ENCODE results near the gene LMO2.

LMO2 gene

GRCh38 chr11:33891714-33892327, at the start of gene LMO2:
TSS of gene LMO2 (minus strand) at chr11:33892076. CDS start at chr11:33869716, 22,360 bp downstream.
- H3K4me3 ChIP-seq (ENCODE audit: insufficient read depth, low read length, poor library complexity, severe bottlenecking) = peak within 1 kb of the TSS; percentile 54
- H2AFZ ChIP-seq (ENCODE audit: low read depth, low read length, severe bottlenecking) = no peak within 1 kb of the TSS
- H3K9ac ChIP-seq (ENCODE audit: low read length) = peak within 1 kb of the TSS; percentile 80
- TF ChIP-seq, protein P1, sequence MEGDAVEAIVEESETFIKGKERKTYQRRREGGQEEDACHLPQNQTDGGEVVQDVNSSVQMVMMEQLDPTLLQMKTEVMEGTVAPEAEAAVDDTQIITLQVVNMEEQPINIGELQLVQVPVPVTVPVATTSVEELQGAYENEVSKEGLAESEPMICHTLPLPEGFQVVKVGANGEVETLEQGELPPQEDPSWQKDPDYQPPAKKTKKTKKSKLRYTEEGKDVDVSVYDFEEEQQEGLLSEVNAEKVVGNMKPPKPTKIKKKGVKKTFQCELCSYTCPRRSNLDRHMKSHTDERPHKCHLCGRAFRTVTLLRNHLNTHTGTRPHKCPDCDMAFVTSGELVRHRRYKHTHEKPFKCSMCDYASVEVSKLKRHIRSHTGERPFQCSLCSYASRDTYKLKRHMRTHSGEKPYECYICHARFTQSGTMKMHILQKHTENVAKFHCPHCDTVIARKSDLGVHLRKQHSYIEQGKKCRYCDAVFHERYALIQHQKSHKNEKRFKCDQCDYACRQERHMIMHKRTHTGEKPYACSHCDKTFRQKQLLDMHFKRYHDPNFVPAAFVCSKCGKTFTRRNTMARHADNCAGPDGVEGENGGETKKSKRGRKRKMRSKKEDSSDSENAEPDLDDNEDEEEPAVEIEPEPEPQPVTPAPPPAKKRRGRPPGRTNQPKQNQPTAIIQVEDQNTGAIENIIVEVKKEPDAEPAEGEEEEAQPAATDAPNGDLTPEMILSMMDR (IDR thresholded peaks at IDR 0.05; ENCODE audit: insufficient read depth, low read length, poor library complexity, severe bottlenecking) = no peak
- no peak for TF ChIP-seq EZH2phosphoT487 (conservative IDR thresholded peaks at IDR 0.05; ENCODE audit: low read length)
- H3K36me3 ChIP-seq (ENCODE audit: low read length) = 0 out of 2 replicates have a peak, but pooled peaks cover 5% of the 10 kb centered on the region
- H3K9me2 ChIP-seq (replicated peaks; ENCODE audit: insufficient read depth, low read length) = no peaks in the 10 kb centered on the region
- peaks cover 23% of the 10 kb centered on the region for H3K79me2 ChIP-seq (ENCODE audit: insufficient read depth, low read length)
- H3F3A ChIP-seq (ENCODE audit: insufficient read depth) = peaks cover 36% of the 10 kb centered on the region
- H3K27me3 ChIP-seq (ENCODE audit: low read length) = no peaks in the 10 kb centered on the region
- peak within 1 kb of the TSS; percentile 99 for H3K27ac ChIP-seq (ENCODE audit: low read depth, low read length)
- peak within 1 kb of the TSS; percentile 99 for H3K4me2 ChIP-seq (ENCODE audit: low read depth, low read length, poor library complexity, severe bottlenecking)
- no peaks in the 10 kb centered on the region for H3K9me3 ChIP-seq (ENCODE audit: insufficient read depth, low read length)
- no peaks in the 10 kb centered on the region for H4K20me1 ChIP-seq (ENCODE audit: low read depth, low read length)

DNA sequence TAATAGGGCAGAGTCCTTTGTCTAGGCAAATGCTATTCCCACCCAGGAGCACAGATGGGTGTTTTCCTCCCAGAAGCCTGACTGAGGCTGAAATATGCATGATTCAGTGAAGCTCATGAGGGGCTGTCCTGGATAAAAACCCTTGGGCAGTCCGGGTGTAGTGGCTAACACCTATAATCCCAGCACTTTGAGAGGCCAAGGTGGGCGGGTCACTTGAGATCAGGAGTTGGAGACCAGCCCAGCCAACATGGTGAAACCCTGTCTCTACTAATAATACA, 48.6 kb upstream of the LMO2 start:
- Histone ChIP-seq H3K27ac (ENCODE audit: low read depth, low read length) (peak overlapping the region; percentile 80), H3K9me3 (ENCODE audit: insufficient read depth, low read length) (no peaks in the 10 kb centered on the region), H2AFZ (ENCODE audit: low read depth, low read length, severe bottlenecking) (no peak overlapping the region), H3K79me2 (ENCODE audit: insufficient read depth, low read length) (no peaks in the 10 kb centered on the region), H3K9ac (ENCODE audit: low read length) (peak overlapping the region; percentile 24; the same call in 1 of the 2 replicates), H3K27me3 (ENCODE audit: low read length) (no peaks in the 10 kb centered on the region), H3K36me3 (ENCODE audit: low read length) (no peaks in the 10 kb centered on the region), H3K9me2 (replicated peaks; ENCODE audit: insufficient read depth, low read length) (no peaks in the 10 kb centered on the region), H3K4me3 (ENCODE audit: insufficient read depth, low read length, poor library complexity, severe bottlenecking) (no peak overlapping the region), H3K4me2 (ENCODE audit: low read depth, low read length, poor library complexity, severe bottlenecking) (peak overlapping the region; percentile 41), H3F3A (ENCODE audit: insufficient read depth) (0 out of 2 replicates have a peak, but pooled peaks cover 7% of the 10 kb centered on the region), H4K20me1 (ENCODE audit: low read depth, low read length) (no peaks in the 10 kb centered on the region)
- no peak for TF ChIP-seq EZH2phosphoT487 (conservative IDR thresholded peaks at IDR 0.05; ENCODE audit: low read length)
- TF ChIP-seq, protein P1 (IDR thresholded peaks at IDR 0.05; ENCODE audit: insufficient read depth, low read length, poor library complexity, severe bottlenecking) = no peak

GRCh38 chr11:33936725-33937604, 45.1 kb upstream of the LMO2 start:
- no peak overlapping the region for H3K4me2 ChIP-seq (ENCODE audit: low read depth, low read length, poor library complexity, severe bottlenecking)
- no peak overlapping the region for H2AFZ ChIP-seq (ENCODE audit: low read depth, low read length, severe bottlenecking)
- no peak overlapping the region for H3K4me3 ChIP-seq (ENCODE audit: insufficient read depth, low read length, poor library complexity, severe bottlenecking)

More at GRCh38 chr11:33936725-33937604, 45.1 kb upstream of the LMO2 start:
- no peaks in the 10 kb centered on the region for H3F3A ChIP-seq (ENCODE audit: insufficient read depth)
- TF ChIP-seq, protein P1 (IDR thresholded peaks at IDR 0.05; ENCODE audit: insufficient read depth, low read length, poor library complexity, severe bottlenecking) = no peak
- no peak for TF ChIP-seq EZH2phosphoT487 (conservative IDR thresholded peaks at IDR 0.05; ENCODE audit: low read length)
- no peaks in the 10 kb centered on the region for H3K79me2 ChIP-seq (ENCODE audit: insufficient read depth, low read length)
- H3K27ac ChIP-seq (ENCODE audit: low read depth, low read length) = no peak overlapping the region
- no peaks in the 10 kb centered on the region for H3K9me3 ChIP-seq (ENCODE audit: insufficient read depth, low read length)
- no peaks in the 10 kb centered on the region for H4K20me1 ChIP-seq (ENCODE audit: low read depth, low read length)
- no peaks in the 10 kb centered on the region for H3K36me3 ChIP-seq (ENCODE audit: low read length)
- H3K27me3 ChIP-seq (ENCODE audit: low read length) = no peaks in the 10 kb centered on the region
- H3K9me2 ChIP-seq (replicated peaks; ENCODE audit: insufficient read depth, low read length) = no peaks in the 10 kb centered on the region
- H3K9ac ChIP-seq (ENCODE audit: low read length) = no peak overlapping the region
